GM21528 (cell line): Measurements from ENCODE around the gene PPP1R36.
"Not testable (repeated sequence)": the region's sequence is repeated elsewhere in the genome, so short reads cannot be mapped to it uniquely, and the experiment has no call there.

Source experiments
- ATAC-seq: cut with Tn5 transposase; IDR thresholded peaks from one replicate; pipeline ENCODE4 v1.9.1; 2021; ENCODE audit warnings: mild to moderate bottlenecking, moderate library complexity; ENCODE audit not compliant: unreplicated experiment, low FRiP score

Gene PPP1R36

GRCh38 chr14:64518229-64518628 is 31.5 kb upstream of the PPP1R36 start:
- no peak for ATAC-seq

GRCh38 chr14:64520699-64521098 is 29.1 kb upstream of the PPP1R36 start:
- no peak for ATAC-seq

GRCh38 chr14:64522591-64523355 is 27.0 kb upstream of the PPP1R36 start:
- no peak for ATAC-seq

- ATAC-seq, result no peak
Observed at GRCh38 chr14:64525354-64525753, 24.4 kb upstream of the PPP1R36 start.

- ATAC-seq, result no peak
Observed at GRCh38 chr14:64531567-64531966, 18.2 kb upstream of the PPP1R36 start.

- ATAC-seq, result no peak
Observed at GRCh38 chr14:64536488-64537245, 13.1 kb upstream of the PPP1R36 start.

- peak; percentile 94 for ATAC-seq
Observed at GRCh38 chr14:64540208-64541202, 9.3 kb upstream of the PPP1R36 start, which contains the start of gene HSPA2. Gene HSPA2 (plus strand): TSS chr14:64540741. CDS start chr14:64540850, 109 bp downstream.

- ATAC-seq, result no peak
Observed at GRCh38 chr14:64541261-64541971, 8.3 kb upstream of the PPP1R36 start.

GRCh38 chr14:64541972-64542835 is 7.6 kb upstream of the PPP1R36 start:
- ATAC-seq, result no peak

- no peak for ATAC-seq
Observed at GRCh38 chr14:64542836-64543201, 6.9 kb upstream of the PPP1R36 start.

- ATAC-seq, result no peak
Observed at GRCh38 chr14:64544607-64545312, 5.0 kb upstream of the PPP1R36 start.

- ATAC-seq, result no peak
Observed at GRCh38 chr14:64549016-64549415, 745 bp upstream of the PPP1R36 start.

GRCh38 chr14:64550621-64551333 is 1.0 kb downstream of the PPP1R36 start:
- no peak for ATAC-seq

- ATAC-seq, result no peak
Observed at GRCh38 chr14:64554556-64554955, 4.8 kb downstream of the PPP1R36 start.

GRCh38 chr14:64556526-64556925 is 6.8 kb downstream of the PPP1R36 start:
- no peak for ATAC-seq

GRCh38 chr14:64558216-64558615 is 8.5 kb downstream of the PPP1R36 start:
- not testable (repeated sequence) for ATAC-seq

GRCh38 chr14:64561631-64562030 is 11.9 kb downstream of the PPP1R36 start:
- ATAC-seq, result no peak

- ATAC-seq, result no peak
Observed at GRCh38 chr14:64562436-64562835, 12.7 kb downstream of the PPP1R36 start.
